ENCODE data around the gene TSEN2.
"Not testable (repeated sequence)": the region's sequence is repeated elsewhere in the genome, so short reads cannot be mapped to it uniquely, and the experiment has no call there.

TSEN2 gene

DNA sequence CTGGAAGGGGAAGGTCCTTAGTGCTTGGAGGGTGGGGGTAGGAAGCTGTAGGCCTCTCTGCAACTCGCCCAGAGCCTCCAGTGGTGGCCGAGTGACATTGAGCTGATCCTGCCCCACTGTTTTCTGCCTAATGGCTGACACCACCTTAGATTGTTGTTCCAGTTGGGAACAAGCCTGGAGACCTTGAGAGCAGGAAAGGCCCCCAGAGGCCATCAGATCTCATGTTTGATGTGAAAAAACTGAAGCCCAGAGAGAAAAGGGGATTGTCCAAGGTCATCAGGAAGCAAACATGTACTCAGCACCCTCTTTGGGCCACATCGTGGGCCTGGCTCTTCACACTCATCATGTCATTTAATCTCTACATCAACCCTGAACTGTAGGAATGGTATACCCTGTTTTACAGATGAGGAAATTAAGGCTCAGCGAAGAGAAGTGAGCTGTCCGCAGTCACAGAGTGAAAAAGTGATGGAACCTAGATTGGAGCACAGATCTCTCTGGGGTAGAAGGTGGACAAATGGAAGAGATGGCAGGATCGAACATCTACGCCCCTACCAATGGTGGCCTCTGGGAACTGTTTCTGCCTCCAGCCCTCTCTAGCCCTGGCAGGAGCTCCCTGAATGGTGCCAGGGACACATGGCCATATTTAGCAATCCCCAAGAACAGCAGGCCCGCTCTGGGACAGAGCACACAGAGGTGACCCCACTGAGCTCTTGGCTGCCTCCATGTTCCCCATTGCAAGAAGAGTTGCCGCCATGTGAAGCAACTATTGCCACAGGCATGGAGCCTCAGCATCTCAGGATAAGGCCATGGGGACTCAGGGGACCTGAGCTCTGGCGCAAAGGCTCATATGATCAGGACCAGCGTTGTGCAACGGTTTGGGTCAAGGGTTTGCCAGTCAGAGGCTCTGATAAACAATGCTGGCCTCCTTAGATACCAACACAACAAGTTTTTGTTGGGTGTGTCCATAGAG is 31.6 kb upstream of the TSEN2 start:
- DNase-seq, result no peak

DNA sequence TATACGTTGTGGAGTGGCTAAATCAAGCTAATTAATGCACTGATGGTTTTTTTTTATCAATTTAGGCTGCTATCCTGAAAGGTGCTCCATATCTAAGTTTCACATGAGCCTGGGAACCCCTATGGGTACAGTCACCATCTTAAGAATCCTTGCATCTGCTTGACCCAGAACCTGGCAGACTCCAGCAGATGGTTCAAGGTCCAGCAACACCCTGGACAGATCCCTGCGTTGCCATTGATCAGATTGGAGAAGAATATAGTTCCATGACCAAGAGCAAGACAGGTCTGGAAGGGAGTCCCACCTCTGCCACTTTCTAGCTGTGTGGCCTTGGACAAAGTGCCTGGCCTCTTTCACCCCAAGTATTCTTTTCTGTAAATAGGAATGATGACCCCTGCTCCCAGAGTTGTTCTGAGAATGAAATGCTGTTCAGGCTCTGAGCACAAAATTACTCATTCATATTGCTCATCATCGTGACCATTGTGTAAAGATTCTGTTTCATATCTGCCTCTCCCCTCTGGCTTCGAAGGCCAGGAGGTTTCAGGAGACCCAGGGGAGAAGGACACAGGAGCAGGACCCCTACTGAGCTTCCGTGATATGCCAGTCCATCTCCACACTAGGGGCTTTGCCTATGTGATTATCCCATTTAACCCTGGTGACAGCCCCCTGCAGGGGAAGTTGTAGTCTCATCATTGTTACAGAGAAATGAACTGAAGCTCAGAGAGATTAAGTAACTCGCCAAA is 30.0 kb upstream of the TSEN2 start:
- no peak for DNase-seq

DNA sequence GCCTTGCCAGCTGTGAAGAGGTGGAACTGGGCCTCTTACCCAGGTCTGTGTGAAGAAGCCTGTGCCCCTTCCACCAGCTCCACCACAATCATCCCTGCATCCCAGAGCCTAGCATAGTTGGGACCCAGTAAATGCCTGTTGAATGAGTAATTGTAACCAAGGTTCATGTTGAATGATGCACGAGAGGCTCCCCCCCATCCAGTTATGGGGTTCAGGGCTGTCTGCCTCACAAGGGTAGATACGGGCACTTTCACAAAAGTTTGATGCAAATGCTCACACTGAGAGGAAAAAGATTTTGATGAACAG is 29.5 kb upstream of the TSEN2 start:
- DNase-seq, result no peak

DNA sequence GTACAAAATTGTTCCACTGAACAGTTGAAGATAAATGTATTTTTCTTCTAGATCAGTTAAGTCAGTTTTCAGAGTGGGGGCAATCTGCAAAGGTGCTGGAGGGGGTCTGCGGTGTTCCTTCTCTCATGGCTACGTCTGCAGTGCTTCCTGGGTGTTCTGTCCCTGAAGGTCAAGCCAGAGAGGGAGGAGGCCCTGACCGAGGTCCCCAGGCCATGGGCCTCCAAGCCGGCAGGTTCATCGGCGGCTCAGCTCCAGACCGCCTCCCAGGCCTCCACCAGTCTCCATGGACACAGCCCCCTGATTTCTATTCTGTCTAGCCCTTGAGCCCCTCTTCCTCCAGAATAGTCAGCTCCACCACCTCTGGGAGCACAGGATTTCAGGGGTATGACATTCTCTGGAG is 28.5 kb upstream of the TSEN2 start:
- no peak for DNase-seq

DNA sequence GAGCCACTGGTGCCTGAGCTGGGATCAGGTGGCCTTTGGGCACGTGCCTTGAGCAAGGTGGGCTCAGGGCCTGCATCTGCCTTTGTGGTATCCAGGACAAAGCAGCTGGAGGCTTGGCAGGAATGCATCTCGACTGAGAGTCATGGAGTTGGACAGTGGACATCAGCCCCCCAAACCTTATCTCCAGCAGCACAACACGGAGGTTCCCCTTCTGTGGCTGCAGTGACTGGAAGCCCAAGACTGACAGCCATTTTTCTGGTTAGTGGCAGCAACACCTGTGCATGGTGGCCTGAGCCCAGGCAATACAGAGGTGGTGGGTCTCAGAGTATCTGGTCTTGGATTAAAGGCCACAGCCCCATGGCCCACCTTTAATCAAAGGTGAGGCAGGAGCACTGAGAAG is 27.8 kb upstream of the TSEN2 start:
- DNase-seq, result no peak

DNA sequence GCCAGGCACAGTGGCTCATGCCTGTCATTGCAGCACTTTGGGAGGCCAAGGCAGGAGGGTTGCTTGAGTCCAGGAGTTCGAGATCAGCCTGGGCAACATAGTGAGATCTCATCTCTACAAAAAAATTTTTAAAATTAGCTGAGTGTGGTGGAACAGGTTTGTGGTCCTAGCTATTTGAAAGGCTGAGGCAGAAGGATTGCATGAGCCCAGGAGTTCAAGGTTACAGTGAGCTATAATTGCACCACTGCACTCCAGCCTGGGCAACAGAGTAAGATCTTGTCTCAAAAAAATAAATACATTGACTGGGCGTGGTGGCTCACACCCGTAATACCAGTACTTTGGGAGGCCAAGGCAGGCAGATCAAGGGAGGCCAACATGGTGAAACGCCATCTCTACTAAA is 26.9 kb upstream of the TSEN2 start:
- DNase-seq, result not testable (repeated sequence)

DNA sequence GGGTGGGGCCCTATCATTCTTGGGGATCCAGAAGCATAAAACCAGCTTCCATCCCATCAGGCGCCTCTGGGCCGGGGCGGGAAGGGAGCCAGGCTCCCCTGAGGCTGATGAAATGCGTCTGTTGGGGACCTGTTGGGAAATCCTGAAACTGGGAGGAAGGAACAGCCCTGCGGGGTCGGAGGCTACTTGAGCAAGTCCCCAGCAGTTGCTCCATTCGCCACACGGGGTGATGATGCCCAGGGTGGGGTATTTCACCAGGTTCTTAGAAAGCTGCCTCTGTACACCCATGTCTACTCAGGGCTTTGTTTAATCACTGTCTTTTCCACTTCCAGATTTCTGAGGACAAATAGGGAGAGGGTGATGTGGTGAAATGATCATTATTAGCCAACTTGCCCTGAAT is 25.4 kb upstream of the TSEN2 start:
- no peak for DNase-seq

DNA sequence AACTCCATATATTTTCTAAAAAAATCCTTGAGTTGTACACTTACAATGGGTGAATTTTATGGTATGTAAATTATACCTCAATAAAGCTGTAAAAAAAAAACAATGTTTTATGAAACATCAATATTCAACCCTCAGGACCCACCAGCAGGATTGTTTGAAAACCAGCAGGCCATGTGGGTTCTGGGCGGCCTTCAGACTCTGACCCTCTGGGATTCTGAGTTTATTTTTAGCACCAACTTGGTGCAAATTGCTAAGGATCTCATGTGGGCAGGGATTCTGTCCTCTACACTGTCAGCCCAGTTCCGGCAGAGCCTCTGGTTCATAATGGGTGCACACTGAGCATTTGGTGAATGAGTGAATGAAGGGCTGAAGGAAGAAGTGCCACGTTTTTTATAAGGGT is 24.2 kb upstream of the TSEN2 start:
- no peak for DNase-seq

DNA sequence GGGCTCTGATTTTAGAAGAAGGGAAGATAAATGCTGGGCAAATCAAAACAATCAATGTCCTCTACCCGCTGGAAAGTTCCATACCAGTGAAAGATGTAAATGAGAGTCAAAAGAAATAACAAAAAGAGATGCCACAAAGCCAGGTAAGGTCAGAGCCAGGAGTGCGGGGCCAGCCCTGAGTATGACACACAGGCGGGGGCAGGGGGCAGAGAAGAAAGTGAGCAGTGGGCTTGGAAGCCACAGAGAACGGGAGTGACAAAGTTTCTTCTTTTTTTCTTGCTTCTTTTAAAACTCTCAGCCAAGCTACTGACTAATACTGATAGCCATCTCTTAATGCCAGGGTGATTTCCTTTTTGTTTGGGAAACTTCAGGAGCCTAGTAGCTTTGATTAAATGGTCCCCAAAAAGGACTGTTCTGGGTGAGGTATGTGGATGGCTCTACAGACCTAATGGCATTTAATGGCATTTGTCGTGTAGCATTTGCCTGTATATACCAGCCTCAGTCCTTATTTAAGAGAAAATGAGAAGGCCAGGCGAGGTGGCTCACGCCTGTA is 23.1 kb upstream of the TSEN2 start:
- DNase-seq, result no peak

DNA sequence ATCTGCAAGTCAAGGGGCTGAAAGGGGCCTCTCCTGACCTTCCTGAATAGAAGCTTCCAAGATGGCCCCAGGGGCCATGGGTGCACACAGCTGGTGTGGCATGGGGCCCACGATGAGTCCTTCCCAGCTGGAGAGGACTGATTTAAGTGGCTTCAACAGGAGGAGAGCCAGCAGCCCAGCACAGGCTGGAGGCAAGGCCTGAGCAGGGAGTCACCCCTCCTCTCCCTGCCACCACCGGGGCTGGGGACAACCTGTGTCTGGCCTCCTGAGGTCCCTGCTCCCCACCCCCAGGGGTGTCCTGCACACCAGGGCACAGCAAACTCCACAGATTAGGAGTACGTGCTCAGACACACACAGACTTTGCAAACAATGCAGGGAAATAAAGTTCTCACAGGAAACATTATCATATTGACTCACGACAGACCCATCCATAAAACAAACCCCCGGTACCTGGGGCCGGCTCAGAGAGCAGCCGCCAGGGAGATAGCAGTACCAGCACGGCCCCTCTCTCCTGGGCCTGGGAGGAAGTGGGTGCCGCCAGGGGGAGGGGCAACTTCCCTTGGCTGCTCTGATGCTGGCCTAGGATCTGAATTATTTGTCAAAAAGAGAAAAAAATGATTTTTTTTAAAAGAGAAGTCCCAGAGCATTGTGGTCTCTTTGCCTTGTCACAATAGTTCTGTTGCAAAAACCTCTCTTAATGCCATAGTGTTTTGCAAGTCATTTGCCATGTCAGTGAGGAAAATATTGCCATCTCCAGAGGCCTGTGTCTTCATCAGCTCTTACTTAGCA is 21.9 kb upstream of the TSEN2 start:
- DNase-seq, result no peak

DNA sequence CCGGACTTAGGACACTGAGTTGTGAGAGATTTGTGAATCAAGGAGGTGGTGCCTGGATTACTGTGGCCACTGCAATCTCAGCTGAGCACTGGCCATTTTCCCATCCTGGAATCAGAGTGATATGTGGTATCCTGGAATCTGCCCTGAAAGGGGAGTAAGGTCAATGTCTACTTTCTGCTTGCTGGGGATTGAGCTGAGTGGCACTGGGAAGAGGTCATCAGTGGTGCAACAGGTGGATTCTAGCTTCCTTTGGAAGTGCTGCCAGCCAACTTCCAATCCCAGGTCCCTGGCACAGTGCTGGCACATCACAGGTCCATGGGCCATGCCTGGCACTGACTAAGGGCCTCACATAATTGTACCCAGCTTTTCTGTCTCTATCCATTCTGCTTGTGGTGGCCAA is 20.6 kb upstream of the TSEN2 start:
- DNase-seq, result no peak

DNA sequence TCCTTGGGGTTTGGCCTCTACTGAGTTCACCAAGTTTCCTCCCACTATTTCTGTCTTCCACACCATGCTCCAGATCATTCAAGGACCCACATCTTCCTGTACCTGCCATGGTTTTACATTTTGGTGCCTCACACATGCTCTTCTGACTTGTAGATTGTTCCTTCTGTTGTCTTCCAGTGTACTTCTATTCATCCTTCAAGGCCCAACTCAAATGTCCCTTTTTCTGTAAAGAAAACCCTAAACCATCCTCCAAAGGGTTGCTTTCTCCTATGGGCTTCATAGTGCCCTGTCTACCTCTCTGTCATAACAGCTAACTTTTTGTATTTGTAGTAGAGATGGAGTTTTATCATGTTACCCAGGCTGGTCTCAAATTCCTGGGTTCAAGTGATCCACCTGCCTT is 20.1 kb upstream of the TSEN2 start:
- DNase-seq, result no peak

DNA sequence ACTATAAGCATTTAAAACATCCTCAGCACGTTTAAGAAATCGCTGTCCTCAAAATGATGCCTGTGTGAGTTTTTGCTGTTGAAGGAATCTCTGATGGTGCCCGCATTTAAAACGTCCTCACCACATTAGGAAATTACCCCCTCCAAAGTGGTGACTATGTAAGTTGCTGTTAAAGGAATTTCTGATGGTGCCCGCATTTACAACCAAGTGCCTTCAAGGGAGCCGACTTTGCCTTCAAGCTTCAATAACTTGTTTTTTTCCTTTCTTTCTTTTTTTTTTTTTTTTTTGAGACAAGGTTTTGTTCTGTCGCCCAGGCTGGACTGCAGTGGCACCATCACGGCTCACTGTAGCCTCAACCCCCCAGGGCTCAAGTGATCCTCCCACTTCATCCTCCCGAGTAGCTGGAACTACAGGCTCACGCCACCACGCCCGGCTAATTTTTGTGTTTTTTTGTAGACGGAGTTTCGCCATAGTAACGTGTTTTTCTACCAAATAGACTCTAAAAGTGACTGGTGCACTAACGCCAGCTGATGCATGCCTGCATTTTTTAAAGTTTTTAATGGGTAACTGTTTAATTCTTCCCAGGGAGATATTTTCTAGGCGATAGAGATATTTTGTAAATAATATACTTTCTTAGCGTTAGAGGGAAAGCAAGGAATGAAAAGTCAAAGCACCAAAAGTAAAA is 19.0 kb upstream of the TSEN2 start:
- no peak for DNase-seq

DNA sequence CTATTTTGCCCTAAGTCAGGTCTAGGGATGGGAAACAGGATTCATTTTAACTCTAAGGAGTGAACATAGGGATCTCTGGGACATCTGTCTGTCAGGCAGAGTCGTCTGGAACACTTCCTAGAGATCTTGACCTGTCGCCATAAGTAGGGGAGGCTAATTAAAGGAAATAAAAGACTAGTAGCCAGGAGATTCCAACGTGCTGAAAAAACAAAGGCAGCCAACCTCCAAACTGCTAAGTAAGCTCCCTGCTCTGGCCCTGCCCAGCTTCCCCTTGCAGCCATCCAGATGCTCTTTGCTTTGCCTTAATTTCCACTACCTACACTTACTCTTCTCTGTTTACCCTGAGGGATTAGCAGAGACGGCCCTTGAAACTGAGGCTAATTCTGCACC is 18.4 kb upstream of the TSEN2 start:
- DNase-seq, result no peak

DNA sequence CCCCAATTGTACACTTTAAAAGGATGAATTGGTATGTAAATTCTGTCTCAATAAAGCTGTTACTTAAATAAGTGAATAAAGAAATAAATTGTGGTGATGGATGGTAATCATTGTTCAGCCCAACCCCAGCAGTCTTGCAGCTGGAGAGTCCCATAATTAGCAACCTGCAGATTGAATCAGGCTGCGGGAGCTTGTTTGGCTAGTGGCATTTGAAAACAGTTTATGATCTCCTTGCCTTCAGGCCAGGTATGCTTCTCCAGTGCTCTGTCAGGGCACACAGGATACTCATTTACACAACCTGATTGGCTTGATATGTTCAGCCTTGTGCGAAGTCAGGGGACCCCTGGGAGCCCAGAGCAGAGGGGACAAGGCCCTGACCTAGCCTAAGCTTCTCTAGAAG is 16.5 kb upstream of the TSEN2 start:
- DNase-seq, result no peak

DNA sequence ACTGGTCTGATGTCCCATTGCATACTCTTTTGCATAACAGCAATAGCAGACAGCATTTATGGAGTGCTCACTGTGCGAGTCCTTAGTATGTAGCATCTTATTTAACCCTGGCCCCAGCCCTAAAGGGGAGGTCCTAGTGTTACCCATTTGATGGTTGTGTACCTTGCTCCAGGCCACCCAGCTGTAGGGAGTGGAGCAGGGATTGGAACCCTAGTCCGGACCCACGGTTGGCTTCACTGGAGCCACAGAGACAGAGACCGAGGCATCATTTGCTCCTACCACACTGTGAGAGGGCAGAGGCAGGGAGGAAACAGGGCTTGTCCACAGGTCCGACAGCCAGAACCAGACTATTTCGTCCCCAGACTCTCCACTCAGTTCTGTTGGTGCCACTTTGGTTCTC is 16.0 kb upstream of the TSEN2 start:
- DNase-seq, result no peak

DNA sequence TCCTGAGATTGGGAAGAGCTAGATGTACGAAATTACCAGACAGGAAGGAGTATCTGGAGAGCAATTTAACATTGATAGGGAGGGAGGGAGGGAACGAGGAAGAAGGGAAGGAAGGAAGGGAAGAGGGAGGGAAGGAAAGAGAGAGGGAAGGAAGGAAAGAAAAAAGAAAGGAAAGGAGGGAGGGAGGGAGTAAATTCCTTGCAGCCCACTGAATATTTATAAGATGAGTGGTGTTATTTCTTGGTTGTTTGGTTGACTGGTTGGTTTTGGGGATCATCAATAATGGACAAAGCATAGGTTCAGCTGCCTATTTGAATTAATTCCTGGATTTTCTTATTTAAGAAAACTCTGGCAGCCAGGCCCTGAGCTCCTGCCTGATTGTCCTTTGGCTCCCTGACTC is 15.5 kb upstream of the TSEN2 start:
- DNase-seq, result no peak

DNA sequence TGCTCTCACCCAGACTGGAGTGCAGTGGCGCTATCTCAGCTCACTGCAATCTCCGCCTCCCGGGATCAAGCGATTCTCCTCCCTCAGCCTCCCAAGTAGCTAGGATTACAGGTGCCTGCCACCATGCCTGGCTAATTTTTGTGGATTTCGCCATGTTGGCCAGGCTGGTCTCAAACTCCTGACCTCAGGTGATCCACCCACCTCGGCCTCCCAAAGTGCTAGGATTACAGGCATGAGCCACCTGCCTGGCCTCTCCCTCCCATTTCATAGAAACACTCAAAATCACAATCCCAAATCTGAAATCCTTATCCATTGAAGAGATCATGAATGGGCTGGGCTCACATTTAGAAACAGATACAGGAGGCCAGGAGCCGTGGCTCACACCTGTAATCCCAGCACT is 15.1 kb upstream of the TSEN2 start:
- not testable (repeated sequence) for DNase-seq

DNA sequence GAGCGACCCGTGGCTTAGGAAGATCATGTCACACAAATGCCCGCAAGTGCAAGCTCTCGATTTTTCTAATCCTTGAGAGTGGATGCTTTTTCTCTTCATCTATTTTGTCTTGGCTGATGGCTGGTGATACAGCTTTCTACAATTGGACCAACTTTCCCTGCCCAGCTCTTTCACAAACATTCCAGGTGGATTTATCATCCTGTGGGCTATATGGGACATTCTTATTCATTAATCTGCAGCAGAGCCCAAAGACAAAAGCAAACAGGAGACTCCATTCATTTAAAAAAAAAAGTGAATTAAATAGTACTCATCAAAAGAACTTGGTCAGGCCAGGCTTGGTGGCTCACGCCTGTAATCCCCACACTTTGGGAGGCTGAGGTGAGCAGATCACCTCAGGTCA is 14.2 kb upstream of the TSEN2 start:
- no peak for DNase-seq

DNA sequence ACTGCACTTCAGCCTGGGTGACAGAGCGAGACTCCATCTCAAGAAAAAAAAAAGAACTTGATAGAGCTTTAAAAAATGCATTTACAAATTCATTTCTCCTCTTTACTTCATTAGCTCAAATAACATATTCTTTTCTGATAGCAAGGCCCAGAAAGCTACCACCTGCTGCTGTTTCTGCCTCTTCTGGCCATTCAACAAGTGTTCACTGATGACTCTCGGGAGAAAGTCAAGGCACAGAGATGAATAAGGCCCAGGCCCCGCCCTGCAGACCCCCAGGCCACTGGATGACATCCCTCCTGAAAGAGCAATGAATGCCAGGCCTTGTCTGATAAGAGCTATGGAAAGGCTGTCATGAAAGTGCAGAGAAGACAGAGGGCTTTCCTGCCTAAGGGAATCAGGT is 13.6 kb upstream of the TSEN2 start:
- no peak for DNase-seq

DNA sequence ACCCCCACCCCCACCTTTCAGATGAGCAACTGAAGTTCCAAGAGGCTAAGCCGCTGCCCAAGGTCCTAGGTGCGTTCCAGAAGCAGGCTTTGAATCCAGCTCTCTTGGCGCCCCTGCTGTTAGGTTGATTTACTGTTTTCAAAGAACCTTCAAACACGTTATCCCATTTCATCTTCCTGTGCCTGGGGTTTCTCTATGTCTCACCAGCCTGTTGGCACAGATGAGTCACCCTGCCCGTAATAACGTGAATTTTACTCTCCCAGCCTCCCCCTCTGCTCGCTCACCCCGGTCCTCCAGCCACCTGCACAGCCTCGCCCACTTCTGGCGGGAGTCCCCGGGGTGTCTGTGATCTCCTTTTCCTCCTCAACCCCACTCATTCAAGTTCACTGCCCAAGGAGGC is 13.0 kb upstream of the TSEN2 start:
- no peak for DNase-seq

DNA sequence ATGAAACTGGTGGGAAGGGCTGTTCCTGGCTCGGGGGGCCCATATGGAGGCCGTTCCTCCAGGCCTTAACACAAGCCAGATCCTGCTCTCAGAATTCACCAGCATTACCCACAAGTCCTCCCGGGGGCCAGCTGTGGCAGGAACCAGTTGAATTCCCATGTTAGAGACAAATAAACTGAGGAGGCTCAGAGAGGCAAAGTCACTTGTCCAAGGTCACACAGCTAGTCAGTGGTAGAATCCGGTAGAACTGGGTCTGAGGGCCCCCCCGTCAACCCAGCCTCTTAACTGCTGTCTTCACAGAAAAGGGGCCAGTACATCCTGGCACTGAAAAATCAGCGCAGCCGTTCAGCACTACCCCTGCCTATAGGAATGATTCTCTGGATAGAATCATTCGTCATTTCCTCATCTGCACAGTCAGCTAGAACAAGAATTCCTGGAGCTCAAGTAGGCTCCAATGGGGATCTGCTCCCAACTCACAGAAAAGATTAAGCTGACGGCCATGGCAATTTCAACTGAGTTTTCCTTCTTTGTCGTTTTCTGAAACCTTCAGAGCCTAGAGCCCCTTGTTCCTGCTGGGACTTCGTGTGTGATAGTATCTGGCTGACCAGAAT is 12.2 kb upstream of the TSEN2 start:
- DNase-seq, result no peak

All from cortex of kidney (tissue), 1 donor.